ENCODE data around the gene TAS2R41. TPM values are rescaled to one million over a fixed set of nuclear protein-coding genes. Genes with fewer than 3 reads are reported as not detected.

Gene TAS2R41
- total RNA-seq, 1 donor from 2014 or later, result not detected

DNA sequence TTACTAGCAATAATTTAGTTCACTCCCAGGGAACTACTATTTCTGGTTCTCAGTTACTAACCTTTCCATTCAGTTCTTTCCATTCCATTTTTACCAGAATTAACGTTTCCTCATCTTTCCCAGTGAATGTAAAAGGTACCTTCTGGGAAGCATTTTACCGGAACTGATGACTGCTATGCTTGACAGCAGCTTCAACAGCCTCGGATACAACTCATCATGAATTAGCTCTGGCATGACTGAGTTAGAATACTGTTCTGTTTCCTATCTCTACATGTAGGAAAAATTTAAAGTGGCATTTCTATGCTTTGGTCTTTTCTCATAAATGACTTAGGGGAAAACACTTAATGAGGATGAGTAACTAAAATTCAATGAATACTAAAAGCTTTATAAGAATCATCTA, 18.6 kb downstream of the TAS2R41 start:
- TF ChIP-seq, protein P1, sequence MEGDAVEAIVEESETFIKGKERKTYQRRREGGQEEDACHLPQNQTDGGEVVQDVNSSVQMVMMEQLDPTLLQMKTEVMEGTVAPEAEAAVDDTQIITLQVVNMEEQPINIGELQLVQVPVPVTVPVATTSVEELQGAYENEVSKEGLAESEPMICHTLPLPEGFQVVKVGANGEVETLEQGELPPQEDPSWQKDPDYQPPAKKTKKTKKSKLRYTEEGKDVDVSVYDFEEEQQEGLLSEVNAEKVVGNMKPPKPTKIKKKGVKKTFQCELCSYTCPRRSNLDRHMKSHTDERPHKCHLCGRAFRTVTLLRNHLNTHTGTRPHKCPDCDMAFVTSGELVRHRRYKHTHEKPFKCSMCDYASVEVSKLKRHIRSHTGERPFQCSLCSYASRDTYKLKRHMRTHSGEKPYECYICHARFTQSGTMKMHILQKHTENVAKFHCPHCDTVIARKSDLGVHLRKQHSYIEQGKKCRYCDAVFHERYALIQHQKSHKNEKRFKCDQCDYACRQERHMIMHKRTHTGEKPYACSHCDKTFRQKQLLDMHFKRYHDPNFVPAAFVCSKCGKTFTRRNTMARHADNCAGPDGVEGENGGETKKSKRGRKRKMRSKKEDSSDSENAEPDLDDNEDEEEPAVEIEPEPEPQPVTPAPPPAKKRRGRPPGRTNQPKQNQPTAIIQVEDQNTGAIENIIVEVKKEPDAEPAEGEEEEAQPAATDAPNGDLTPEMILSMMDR (conservative IDR thresholded peaks at IDR 0.05; ENCODE audit: low read depth, low read length), result no peak
- no peak overlapping the region for H3K4me3 ChIP-seq (ENCODE audit: low read depth, low read length)
- no peak for DNase-seq (ENCODE audit: low read depth)

DNA sequence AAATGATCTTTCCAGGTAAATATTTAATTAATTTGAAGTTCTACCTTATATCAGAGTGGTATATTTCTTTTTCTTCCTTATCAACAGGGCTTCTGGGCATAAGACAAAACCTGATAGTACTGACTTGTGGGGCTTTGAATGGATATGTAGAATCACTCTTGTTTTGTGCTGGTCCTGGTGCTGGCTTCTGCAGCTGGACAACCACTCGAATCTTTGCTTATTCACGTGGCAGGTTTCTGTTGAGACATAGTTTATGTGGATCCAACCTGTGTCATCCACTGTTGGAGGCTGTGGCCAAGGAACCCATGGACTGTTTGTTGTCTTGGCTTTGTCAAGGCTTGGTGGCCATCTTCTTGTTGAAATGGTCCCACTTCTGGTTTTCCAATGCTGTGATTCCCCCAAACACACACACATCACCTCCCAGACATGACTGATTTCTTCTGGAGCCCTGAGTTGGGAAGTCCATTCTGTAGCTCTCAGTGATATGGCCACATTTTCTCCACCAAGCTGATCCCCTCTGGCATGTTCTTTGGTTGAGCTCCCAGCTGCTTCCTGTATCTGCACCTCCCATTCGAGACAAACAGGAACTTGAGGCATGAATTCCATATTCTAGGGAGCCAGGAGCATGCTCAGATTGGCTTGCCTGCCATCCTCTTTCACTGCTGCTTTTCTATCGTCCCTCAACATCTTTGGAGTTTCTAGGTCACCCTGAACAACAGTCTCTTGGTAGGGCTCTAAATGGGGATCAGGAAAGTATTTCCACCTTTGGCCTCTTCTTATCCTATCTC, 19.5 kb downstream of the TAS2R41 start:
- TF ChIP-seq, protein P1 (conservative IDR thresholded peaks at IDR 0.05; ENCODE audit: low read depth, low read length), result no peak
- H3K4me3 ChIP-seq (ENCODE audit: low read depth, low read length), result no peak overlapping the region
- no peak for DNase-seq (ENCODE audit: low read depth)

DNA sequence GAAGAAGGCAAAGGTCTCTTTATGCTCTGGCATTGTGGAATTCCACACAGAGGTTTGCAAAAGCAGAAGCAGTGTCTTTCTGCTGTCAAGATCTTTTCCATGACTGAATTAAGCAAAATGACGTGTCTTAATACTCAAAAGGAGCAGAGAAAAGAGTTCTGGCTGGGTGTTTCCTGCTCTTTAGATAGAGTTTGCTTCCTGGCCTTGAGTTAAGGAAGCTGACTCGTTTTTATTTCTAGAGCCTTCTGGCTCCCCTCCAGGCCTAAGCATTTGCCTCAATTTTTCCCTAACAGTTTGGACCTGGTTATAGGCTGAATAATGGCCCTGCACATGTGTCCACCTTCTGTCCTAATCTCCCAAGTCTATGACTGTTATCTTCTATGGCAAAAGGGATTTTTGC, 21.6 kb downstream of the TAS2R41 start:
- no peak overlapping the region for H3K4me3 ChIP-seq (ENCODE audit: low read depth, low read length)
- no peak for DNase-seq (ENCODE audit: low read depth)
- TF ChIP-seq, protein P1 (conservative IDR thresholded peaks at IDR 0.05; ENCODE audit: low read depth, low read length), result no peak

DNA sequence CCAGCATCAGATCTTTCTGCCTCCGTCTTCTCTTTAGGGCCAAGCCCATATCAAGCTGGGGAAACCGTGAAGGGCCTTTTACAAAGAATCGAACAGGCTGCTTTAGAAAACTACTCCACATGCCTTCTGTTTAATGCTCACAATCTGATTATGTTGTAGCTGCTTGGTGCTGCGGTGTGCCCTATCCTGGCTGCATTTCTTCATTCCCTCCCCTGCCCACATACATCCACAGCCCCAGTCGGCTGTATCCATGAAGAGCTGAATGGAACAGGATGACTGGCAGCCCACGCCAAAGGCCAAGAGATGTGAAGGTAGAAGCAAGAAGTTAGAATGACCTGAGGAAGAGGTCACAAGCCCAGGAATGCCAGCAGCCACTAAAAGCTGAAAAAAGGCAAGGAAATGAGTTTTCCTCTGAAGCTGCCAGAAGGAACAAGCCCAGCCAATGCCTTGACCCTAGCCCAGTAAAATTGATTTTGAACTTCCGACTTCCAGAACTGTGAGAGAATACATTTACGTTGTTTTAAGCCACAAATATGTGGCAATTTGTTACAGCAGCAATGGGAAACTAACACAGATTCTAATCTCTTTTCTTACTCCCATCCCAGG, 22.2 kb downstream of the TAS2R41 start:
- TF ChIP-seq, protein P1 (conservative IDR thresholded peaks at IDR 0.05; ENCODE audit: low read depth, low read length), result no peak
- no peak for DNase-seq (ENCODE audit: low read depth)
- H3K4me3 ChIP-seq (ENCODE audit: low read depth, low read length), result no peak overlapping the region

DNA sequence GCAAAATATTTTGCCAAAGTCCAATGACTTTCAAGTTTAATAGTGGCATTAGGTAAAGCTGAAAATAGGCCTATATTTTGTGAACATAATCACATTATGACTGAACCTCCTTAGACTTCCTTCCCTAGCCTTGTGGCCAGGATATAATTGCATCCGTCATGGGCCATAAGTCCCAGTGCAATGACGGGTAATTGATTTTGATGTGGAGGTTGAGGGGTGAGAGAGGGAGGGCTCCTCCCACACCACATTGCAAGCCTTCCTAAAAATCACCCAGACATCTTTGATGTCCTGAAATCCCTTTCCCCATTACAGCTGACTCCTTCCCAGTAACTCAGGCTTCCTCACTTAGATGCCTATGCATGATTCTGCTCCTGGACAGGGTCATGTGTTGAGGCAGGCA, 25.6 kb downstream of the TAS2R41 start:
- DNase-seq (ENCODE audit: low read depth), result no peak
- TF ChIP-seq, protein P1 (conservative IDR thresholded peaks at IDR 0.05; ENCODE audit: low read depth, low read length), result no peak
- no peak overlapping the region for H3K4me3 ChIP-seq (ENCODE audit: low read depth, low read length)

DNA sequence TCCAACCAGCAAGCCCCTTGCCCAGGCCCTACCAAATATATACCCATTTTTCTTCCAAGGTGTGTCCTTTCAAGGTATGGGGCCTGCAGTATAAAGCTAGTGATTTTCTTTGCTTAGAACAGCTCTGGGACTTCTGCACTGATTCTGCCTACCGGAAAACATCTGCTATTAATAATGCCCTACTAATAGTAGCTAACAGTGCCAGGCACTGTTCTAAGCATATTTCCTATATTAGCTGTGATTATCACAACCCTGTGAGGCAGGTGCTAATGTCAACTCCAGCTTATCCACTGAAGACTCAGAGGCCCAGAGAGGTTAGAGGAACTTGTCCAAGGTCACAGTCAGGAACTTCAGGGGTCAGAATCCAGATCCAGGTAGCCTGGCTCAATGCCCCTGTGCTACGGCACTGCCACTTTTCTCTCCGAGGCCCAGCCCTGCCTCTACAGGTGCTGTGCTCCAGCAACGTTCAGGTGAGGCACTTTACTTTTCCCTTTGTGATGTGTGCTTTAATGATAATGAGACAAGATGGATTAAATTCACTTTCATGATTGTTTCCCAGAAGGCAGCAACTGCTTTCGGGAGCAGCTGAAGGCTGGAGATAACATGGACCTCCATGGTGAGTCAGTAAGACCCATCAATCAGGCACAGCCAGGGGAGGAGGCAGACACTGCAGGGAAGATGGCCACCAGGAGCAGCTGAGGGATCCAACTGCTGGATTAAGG, 26.7 kb downstream of the TAS2R41 start:
- no peak overlapping the region for H3K4me3 ChIP-seq (ENCODE audit: low read depth, low read length)
- TF ChIP-seq, protein P1 (conservative IDR thresholded peaks at IDR 0.05; ENCODE audit: low read depth, low read length), result no peak
- DNase-seq (ENCODE audit: low read depth), result no peak

Measured in epithelial cell of proximal tubule (primary cell).